H1 (cell line): ENCODE measurements around the gene DPF3. TPM values are rescaled to one million over a fixed set of nuclear protein-coding genes. Genes with fewer than 3 reads are reported as not detected.

Source experiments
- CTCF ChIA-PET: fragments of 300-600 bp; sonication (Branson Sonifier 250); formaldehyde crosslinking; loops from one replicate; lab custom pipeline; 2021; ENCODE audit not compliant: partially characterized antibody; lab: Charles Lee
- POLR2A ChIA-PET: fragments of 300-600 bp; sonication (Branson Sonifier 250); formaldehyde crosslinking; loops from one replicate; lab custom pipeline; 2021; ENCODE audit warnings: inconsistent platforms; ENCODE audit not compliant: partially characterized antibody; lab: Charles Lee
- DNase-seq, 2 experiments: peaks; one replicate each; pipeline versions ENCODE4 v3.0.0 to v3.0.0-alpha.2; 2010 to 2022; ENCODE audit warnings: low spot score in 2 of 2, low read depth in 1 of 2, mixed read lengths in 1 of 2
- FAIRE-seq: peaks from 2 replicates; lab custom pipeline; 2011; peaks lifted over from hg19 to GRCh38; lab: Jason Lieb, UNC
- H2AFZ ChIP-seq: 2 replicates; pipeline ENCODE4 v1.8.1; 2012; ENCODE audit warnings: low read length, inconsistent platforms
- H2AK5ac ChIP-seq: 2 replicates; pipeline ENCODE4 v1.6.1; 2013; ENCODE audit warnings: low read depth, low read length
- H2BK120ac ChIP-seq: replicated peaks from 2 replicates; pipeline ENCODE3; 2013; ENCODE audit warnings: low read depth, low read length, inconsistent platforms
- H2BK12ac ChIP-seq: 2 replicates; pipeline ENCODE4 v1.6.1; 2013; ENCODE audit warnings: low read depth, low read length
- H2BK15ac ChIP-seq: 2 replicates; pipeline ENCODE4 v1.6.1; 2013; ENCODE audit warnings: low read length
- H2BK20ac ChIP-seq: 2 replicates; pipeline ENCODE4 v1.6.1; 2013; ENCODE audit warnings: low read length
- H2BK5ac ChIP-seq: 2 replicates; pipeline ENCODE4 v1.6.1; 2013; ENCODE audit warnings: low read depth, low read length
- H3K14ac ChIP-seq: 2 replicates; pipeline ENCODE4 v1.6.1; 2013; ENCODE audit warnings: inconsistent platforms; ENCODE audit not compliant: insufficient read length
- H3K18ac ChIP-seq: 2 replicates; pipeline ENCODE4 v1.6.1; 2013; ENCODE audit warnings: low read length; ENCODE audit errors: extremely low read depth
- H3K23ac ChIP-seq: 2 replicates; pipeline ENCODE4 v1.6.1; 2013; ENCODE audit warnings: inconsistent platforms; ENCODE audit not compliant: insufficient read length
- H3K23me2 ChIP-seq: 2 replicates; pipeline ENCODE4 v1.6.1; 2013; ENCODE audit warnings: low read depth, low read length
- H3K27ac ChIP-seq: 2 replicates; pipeline ENCODE4 v1.6.1; 2011; ENCODE audit warnings: low read depth, low read length, inconsistent platforms
- H3K27me3 ChIP-seq, 4 experiments: replicated peaks in 1 of 4; 1 replicate in 1 of 4; 2 replicates in 3 of 4; pipeline versions ENCODE4 v1.6.1 to v1.8.1; 2011 to 2013; ENCODE audit warnings: low read length in 3 of 4, mild to moderate bottlenecking in 3 of 4, inconsistent platforms in 2 of 4, mixed read lengths in 2 of 4, moderate library complexity in 1 of 4; ENCODE audit not compliant: control insufficient read depth in 3 of 4, insufficient read depth in 3 of 4; ENCODE audit errors: extremely low read depth in 1 of 4
- H3K36me3 ChIP-seq, 4 experiments: 2 replicates each; pipeline versions ENCODE4 v1.6.1 to v1.8.1; 2011 to 2013; ENCODE audit warnings: mild to moderate bottlenecking in 4 of 4, low read length in 3 of 4, moderate library complexity in 2 of 4, control low read depth in 1 of 4, inconsistent platforms in 1 of 4; ENCODE audit not compliant: insufficient read depth in 4 of 4, control insufficient read depth in 2 of 4
- H3K4ac ChIP-seq: replicated peaks from 2 replicates; pipeline ENCODE3; 2013; ENCODE audit warnings: low read length, low read depth, mixed read lengths, inconsistent platforms; ENCODE audit not compliant: insufficient read length
- H3K4me1 ChIP-seq, 4 experiments: replicated peaks in 1 of 4; 1 replicate in 1 of 4; 2 replicates in 3 of 4; pipeline versions ENCODE4 v1.6.1 to v1.8.1; 2011 to 2013; ENCODE audit warnings: low read length in 3 of 4, inconsistent platforms in 2 of 4, mixed read lengths in 1 of 4; ENCODE audit not compliant: insufficient read depth in 4 of 4, control insufficient read depth in 3 of 4
- H3K4me2 ChIP-seq, 2 experiments: 2 replicates each; pipeline versions ENCODE4 v1.6.1 to v1.8.1; 2011 to 2013; ENCODE audit warnings: low read depth in 2 of 2, low read length in 2 of 2, control low read depth in 1 of 2, inconsistent platforms in 1 of 2, mild to moderate bottlenecking in 1 of 2; ENCODE audit not compliant: insufficient read depth in 1 of 2
- H3K4me3 ChIP-seq, 4 experiments: fragments of 200-600, 300-600 bp in 1 of 4; sonication (generic), shearing (Covaris generic), sonication (Bioruptor Twin) in 1 of 4; 2 replicates each; pipeline versions ENCODE4 v1.5.1 to v1.8.1; 2011 to 2016; ENCODE audit warnings: low read length in 4 of 4, low read depth in 3 of 4, control low read depth in 2 of 4, inconsistent platforms in 2 of 4, mild to moderate bottlenecking in 2 of 4, mixed read lengths in 1 of 4, moderate library complexity in 1 of 4; ENCODE audit not compliant: insufficient read depth in 2 of 4; ENCODE audit errors: extremely low read depth in 1 of 4
- H3K56ac ChIP-seq: replicated peaks from 2 replicates; pipeline ENCODE3; 2013; ENCODE audit warnings: low read depth, mild to moderate bottlenecking, mixed read lengths, low read length, inconsistent platforms; ENCODE audit not compliant: insufficient read length
- H3K79me1 ChIP-seq: 2 replicates; pipeline ENCODE4 v1.6.1; 2013; ENCODE audit warnings: low read depth, low read length, control low read depth
- H3K79me2 ChIP-seq, 2 experiments: 2 replicates each; pipeline versions ENCODE4 v1.6.1 to v1.8.1; 2012 to 2013; ENCODE audit warnings: low read length in 2 of 2, mild to moderate bottlenecking in 2 of 2, inconsistent platforms in 1 of 2; ENCODE audit not compliant: insufficient read depth in 2 of 2, control insufficient read depth in 1 of 2
- H3K9ac ChIP-seq, 4 experiments: replicated peaks in 1 of 4; 1 replicate in 1 of 4; 2 replicates in 3 of 4; pipeline versions ENCODE4 v1.6.1 to v1.8.1; 2011 to 2013; ENCODE audit warnings: low read depth in 3 of 4, low read length in 3 of 4, control low read depth in 2 of 4, mild to moderate bottlenecking in 2 of 4, moderate library complexity in 2 of 4, inconsistent platforms in 1 of 4; ENCODE audit errors: extremely low read depth in 1 of 4
- H3K9me3 ChIP-seq, 2 experiments: 2 replicates each; pipeline versions ENCODE4 v1.6.1 to v1.8.1; 2012 to 2013; ENCODE audit warnings: mild to moderate bottlenecking in 2 of 2, moderate library complexity in 2 of 2, control low read depth in 1 of 2, inconsistent platforms in 1 of 2, low read depth in 1 of 2, low read length in 1 of 2, mixed read lengths in 1 of 2; ENCODE audit not compliant: insufficient read depth in 2 of 2
- H4K20me1 ChIP-seq, 2 experiments: replicated peaks in 1 of 2; 2 replicates each; pipeline versions ENCODE3 to v1.8.1; 2011 to 2013; ENCODE audit warnings: inconsistent platforms in 2 of 2, low read length in 2 of 2, mild to moderate bottlenecking in 1 of 2; ENCODE audit not compliant: insufficient read depth in 2 of 2, control insufficient read depth in 1 of 2
- H4K5ac ChIP-seq: 2 replicates; pipeline ENCODE4 v1.6.1; 2013; ENCODE audit warnings: low read length, low read depth, mixed read lengths, inconsistent platforms; ENCODE audit not compliant: insufficient read length
- H4K8ac ChIP-seq: 2 replicates; pipeline ENCODE4 v1.8.0; 2013; ENCODE audit warnings: mild to moderate bottlenecking, moderate library complexity, low read length, inconsistent platforms; ENCODE audit not compliant: insufficient read depth; ENCODE audit errors: extremely low read depth
- H4K91ac ChIP-seq: replicated peaks from 2 replicates; pipeline ENCODE3; 2013; ENCODE audit warnings: low read length, mixed read lengths, inconsistent platforms; ENCODE audit not compliant: insufficient read length
- EGR1 ChIP-seq: IDR thresholded peaks from 2 replicates; pipeline ENCODE4 v1.6.1; 2011; ENCODE audit warnings: low read depth, low read length, borderline replicate concordance
- WGBS, 2 experiments: shearing (Covaris generic) in 1 of 2; methylation state at CpG; one replicate each; pipeline versions ENCODE4 v1.1.6 to v1.1.7; 2013 to 2015; ENCODE audit warnings: low lambda C conversion rate in 2 of 2, mixed read lengths in 2 of 2, inconsistent platforms in 1 of 2, low coverage in 1 of 2, missing lambda C conversion rate in 1 of 2; ENCODE audit not compliant: insufficient replicate concordance in 2 of 2, insufficient coverage in 1 of 2, insufficient read length in 1 of 2; ENCODE audit errors: extremely low coverage in 1 of 2, missing lambda C conversion rate in 1 of 2; 5-methylcytosine and 5-hydroxymethylcytosine counted together
- polyA plus RNA-seq, 7 experiments: library from polyadenylated mRNA; depleted of rRNA in 3 of 7; stranded (reverse) in 5 of 7; unstranded in 2 of 7; fragments of >200 nt in 5 of 7; fragments of 200-250 nt in 2 of 7; gene quantifications; 1 replicate in 5 of 7; 2 replicates in 1 of 7; 4 replicates in 1 of 7; pipeline versions ENCODE4 v1.2.1 to v1.2.3, GENCODE V29; 2011 to 2013; ENCODE audit warnings: missing spikeins in 2 of 7, mixed read lengths in 2 of 7
- total RNA-seq: library from RNA; stranded (reverse); fragmentation: NEBNext Ultra II Directional; extraction: Animal tissue kit (Norgen Biotek cat#: 25700); gene quantifications from 2 replicates; pipeline ENCODE4 v1.2.1, GENCODE V29; 2021

The DPF3 gene
- total and polyA plus RNA-seq, 2 of the 8 experiments (the other 6 are each of a cell fraction or from before 2014, with no cell fraction given), result 0.19 TPM; not detected in 1

DNA sequence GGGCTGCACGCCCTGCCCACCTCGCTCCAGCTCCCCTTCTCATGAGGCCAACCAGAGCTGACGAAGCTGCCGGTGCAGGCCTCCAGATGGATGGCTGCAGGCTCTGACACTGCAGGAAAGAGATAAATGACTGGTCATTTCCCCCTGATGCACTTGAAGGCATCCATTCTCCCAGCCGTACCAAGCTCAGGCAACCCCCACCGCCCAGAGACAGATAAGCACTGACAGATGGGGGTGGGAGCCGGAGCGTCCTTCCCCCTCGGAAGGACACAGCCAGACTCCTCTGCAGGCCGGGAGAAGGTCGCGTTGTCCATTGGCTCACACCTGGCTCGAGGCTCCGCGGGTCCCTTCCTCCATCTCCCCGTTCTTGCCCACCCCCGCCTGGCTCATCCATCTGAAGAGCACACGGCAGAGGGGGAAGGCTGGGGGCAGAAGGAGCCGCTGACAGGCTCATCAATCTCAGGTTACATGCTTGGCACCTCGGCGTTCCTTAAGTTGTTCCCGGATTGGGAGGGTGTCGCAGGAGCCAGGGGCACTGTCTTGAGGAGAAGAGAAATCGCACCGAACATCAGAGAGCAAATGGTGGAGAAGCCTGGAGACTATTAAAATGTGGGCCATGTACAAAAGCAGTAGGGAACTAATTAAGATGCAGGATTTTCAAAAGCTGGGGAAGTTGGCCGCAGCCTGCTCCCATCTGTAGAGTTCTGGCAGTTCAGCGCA, 151.6 kb downstream of the DPF3 start:
- Histone ChIP-seq H2AFZ (peak overlapping the region; percentile 72; the same call in 1 of the 2 replicates), H3K27ac (no peak overlapping the region), H3K14ac (no peak overlapping the region), H3K18ac (0 out of 2 replicates have a peak overlapping the region, but pooled peaks have one; percentile 34), H2BK5ac (no peak overlapping the region), H2BK15ac (no peak overlapping the region), H3K4ac (no peak overlapping the region), H2AK5ac (no peak overlapping the region), H3K9ac (no peak overlapping the region), H4K5ac (no peak overlapping the region), H3K9me3 (no peaks in the 10 kb centered on the region), H3K36me3 (no peaks in the 10 kb centered on the region), H2BK20ac (no peak overlapping the region), H2BK12ac (no peak overlapping the region), H3K4me1 (peaks cover 0 to 10% (median 1%) of the 10 kb centered on the region in 4 experiments; a peak in 3 of 7 replicates), H3K56ac (no peak overlapping the region), H3K23me2 (no peaks in the 10 kb centered on the region), H3K23ac (no peak overlapping the region), H3K79me2 (no peaks in the 10 kb centered on the region), H4K20me1 (no peaks in the 10 kb centered on the region), H3K4me2 (peak overlapping the region in 1 of 2 experiments; percentile 0; a peak in 1 of 4 replicates), H3K79me1 (no peaks in the 10 kb centered on the region), H2BK120ac (no peak overlapping the region), H3K4me3 (no peak overlapping the region), H3K27me3 (no peaks in the 10 kb centered on the region), H4K8ac (no peak overlapping the region; the same call in 1 of the 2 replicates), H4K91ac (no peak overlapping the region)
- DNase-seq, result peak in 1 of 2 experiments; percentile 43
- ChIA-PET POLR2A (no interaction called here), CTCF (interaction anchor here (0.7 to 1.0 kb wide), 3 partner anchors 11 to 228 kb away, joined by 3 to 4 read pairs (median 3); no protein-coding TSS in a partner anchor)
- WGBS, 2 experiments, result 87% methylated on average over 27 of the region's 27 CpGs; no CpG with 5 or more reads in 1 of the 2 experiments
- TF ChIP-seq EGR1, result no peak
- no peak for FAIRE-seq
